ENCODE results near the gene NT5C.

NT5C gene

GRCh38 chr17:75116737-75117136, 14.8 kb downstream of the NT5C start:
- DNase-seq (ENCODE audit: low read depth in 3 of 3) = no peak

- no peak for DNase-seq (ENCODE audit: low read depth in 3 of 3)
These were observed 16.0 kb downstream of the NT5C start for GRCh38 chr17:75115555-75115954.

GRCh38 chr17:75114552-75115314, 16.8 kb downstream of the NT5C start:
- DNase-seq (ENCODE audit: low read depth in 3 of 3) = peak in 1 of 3 experiments; percentile 18

GRCh38 chr17:75113798-75114551, 17.6 kb downstream of the NT5C start:
- DNase-seq (ENCODE audit: low read depth in 3 of 3) = peak; percentile 82 to 88 (median 87)

- DNase-seq (ENCODE audit: low read depth in 3 of 3) = no peak
These were observed 19.7 kb downstream of the NT5C start for GRCh38 chr17:75111777-75112335.

- DNase-seq (ENCODE audit: low read depth in 3 of 3) = peak in 1 of 3 experiments; percentile 18
These were observed 21.2 kb downstream of the NT5C start for GRCh38 chr17:75110234-75110937.

GRCh38 chr17:75109407-75110233, 21.9 kb downstream of the NT5C start, which contains the start of gene ARMC7:
TSS of gene ARMC7 (plus strand) at chr17:75109969. CDS start at chr17:75110289, 320 bp downstream.
- DNase-seq (ENCODE audit: low read depth in 3 of 3) = peak; percentile 82 to 94 (median 89)

- no peak for DNase-seq (ENCODE audit: low read depth in 3 of 3)
These were observed 22.5 kb downstream of the NT5C start for GRCh38 chr17:75109046-75109406.

GRCh38 chr17:75108193-75108592, 23.3 kb downstream of the NT5C start:
- DNase-seq (ENCODE audit: low read depth in 3 of 3) = no peak

- peak in 1 of 3 experiments; percentile 22 for DNase-seq (ENCODE audit: low read depth in 3 of 3)
These were observed 26.1 kb downstream of the NT5C start for GRCh38 chr17:75105126-75106080.

GRCh38 chr17:75103601-75104554, 27.7 kb downstream of the NT5C start:
- DNase-seq (ENCODE audit: low read depth in 3 of 3) = no peak

GRCh38 chr17:75102385-75102821, 29.1 kb downstream of the NT5C start:
- no peak for DNase-seq (ENCODE audit: low read depth in 3 of 3)

- DNase-seq (ENCODE audit: low read depth in 3 of 3) = no peak
These were observed 31.5 kb downstream of the NT5C start for GRCh38 chr17:75099881-75100595.

- no peak for DNase-seq (ENCODE audit: low read depth in 3 of 3)
These were observed 32.7 kb downstream of the NT5C start for GRCh38 chr17:75098861-75099260.

- no peak for DNase-seq (ENCODE audit: low read depth in 3 of 3)
These were observed 33.7 kb downstream of the NT5C start for GRCh38 chr17:75097865-75098264.

- no peak for DNase-seq (ENCODE audit: low read depth in 3 of 3)
These were observed 35.4 kb downstream of the NT5C start for GRCh38 chr17:75096082-75096625.

- DNase-seq (ENCODE audit: low read depth in 3 of 3) = no peak
These were observed 36.6 kb downstream of the NT5C start for GRCh38 chr17:75094871-75095399.
